NCI-H446 (cell line): ENCODE measurements around the gene TOLLIP.
"Not testable (repeated sequence)": the region's sequence is repeated elsewhere in the genome, so short reads cannot be mapped to it uniquely, and the experiment has no call there.

Experiments
- DNase-seq, 2 experiments: peaks; one replicate each; lab custom pipeline; 2025; lab: John Stamatoyannopoulos, UW

The TOLLIP gene

DNA sequence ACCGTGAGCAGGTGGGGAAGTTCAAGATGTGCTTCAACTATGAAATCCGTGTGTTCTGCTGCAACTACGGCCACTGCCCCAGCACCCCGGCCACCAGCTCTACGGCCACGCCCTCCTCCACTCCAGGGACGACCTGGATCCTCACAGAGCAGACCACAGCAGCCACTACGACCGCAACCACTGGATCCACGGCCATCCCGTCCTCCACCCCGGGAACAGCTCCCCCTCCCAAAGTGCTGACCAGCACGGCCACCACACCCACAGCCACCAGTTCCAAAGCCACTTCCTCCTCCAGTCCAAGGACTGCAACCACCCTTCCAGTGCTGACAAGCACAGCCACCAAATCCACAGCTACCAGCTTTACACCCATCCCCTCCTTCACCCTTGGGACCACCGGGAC, 63.7 kb downstream of the TOLLIP start:
- DNase-seq = not testable (repeated sequence)

DNA sequence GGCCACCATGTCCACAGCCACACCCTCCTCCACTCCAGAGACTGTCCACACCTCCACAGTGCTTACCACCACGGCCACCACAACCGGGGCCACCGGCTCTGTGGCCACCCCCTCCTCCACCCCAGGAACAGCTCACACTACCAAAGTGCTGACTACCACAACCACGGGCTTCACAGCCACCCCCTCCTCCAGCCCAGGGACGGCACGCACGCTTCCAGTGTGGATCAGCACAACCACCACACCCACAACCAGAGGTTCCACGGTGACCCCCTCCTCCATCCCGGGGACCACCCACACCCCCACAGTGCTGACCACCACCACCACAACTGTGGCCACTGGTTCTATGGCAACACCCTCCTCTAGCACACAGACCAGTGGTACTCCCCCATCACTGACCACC, 64.9 kb downstream of the TOLLIP start:
- DNase-seq = not testable (repeated sequence)

DNA sequence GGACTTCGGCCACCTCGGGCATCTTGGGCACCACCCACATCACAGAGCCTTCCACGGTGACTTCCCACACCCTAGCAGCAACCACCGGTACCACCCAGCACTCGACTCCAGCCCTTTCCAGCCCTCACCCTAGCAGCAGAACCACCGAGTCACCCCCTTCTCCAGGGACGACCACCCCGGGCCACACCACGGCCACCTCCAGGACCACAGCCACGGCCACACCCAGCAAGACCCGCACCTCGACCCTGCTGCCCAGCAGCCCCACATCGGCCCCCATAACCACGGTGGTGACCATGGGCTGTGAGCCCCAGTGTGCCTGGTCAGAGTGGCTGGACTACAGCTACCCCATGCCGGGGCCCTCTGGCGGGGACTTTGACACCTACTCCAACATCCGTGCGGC, 65.9 kb downstream of the TOLLIP start:
- DNase-seq = not testable (repeated sequence)

DNA sequence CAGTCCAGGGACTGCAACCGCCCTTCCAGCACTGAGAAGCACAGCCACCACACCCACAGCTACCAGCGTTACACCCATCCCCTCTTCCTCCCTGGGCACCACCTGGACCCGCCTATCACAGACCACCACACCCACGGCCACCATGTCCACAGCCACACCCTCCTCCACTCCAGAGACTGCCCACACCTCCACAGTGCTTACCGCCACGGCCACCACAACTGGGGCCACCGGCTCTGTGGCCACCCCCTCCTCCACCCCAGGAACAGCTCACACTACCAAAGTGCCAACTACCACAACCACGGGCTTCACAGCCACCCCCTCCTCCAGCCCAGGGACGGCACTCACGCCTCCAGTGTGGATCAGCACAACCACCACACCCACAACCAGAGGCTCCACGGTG, 66.7 kb downstream of the TOLLIP start:
- not testable (repeated sequence) for DNase-seq

DNA sequence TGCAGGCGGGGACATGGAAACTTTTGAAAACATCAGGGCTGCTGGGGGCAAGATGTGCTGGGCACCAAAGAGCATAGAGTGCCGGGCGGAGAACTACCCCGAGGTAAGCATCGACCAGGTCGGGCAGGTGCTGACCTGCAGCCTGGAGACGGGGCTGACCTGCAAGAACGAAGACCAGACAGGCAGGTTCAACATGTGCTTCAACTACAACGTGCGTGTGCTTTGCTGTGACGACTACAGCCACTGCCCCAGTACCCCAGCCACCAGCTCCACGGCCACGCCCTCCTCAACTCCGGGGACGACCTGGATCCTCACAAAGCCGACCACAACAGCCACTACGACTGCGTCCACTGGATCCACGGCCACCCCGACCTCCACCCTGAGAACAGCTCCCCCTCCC, 67.1 kb downstream of the TOLLIP start:
- no peak for DNase-seq

DNA sequence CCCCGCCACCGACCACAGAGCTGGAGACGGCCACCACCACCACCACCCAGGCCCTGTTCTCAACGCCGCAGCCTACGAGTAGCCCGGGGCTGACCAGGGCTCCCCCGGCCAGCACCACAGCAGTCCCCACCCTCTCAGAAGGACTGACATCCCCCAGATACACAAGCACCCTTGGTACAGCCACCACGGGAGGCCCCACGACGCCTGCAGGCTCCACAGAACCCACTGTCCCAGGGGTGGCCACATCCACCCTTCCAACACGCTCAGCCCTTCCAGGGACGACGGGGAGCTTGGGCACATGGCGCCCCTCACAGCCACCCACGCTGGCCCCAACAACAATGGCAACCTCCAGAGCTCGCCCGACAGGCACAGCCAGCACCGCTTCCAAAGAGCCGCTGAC, 67.7 kb downstream of the TOLLIP start:
- DNase-seq = no peak

DNA sequence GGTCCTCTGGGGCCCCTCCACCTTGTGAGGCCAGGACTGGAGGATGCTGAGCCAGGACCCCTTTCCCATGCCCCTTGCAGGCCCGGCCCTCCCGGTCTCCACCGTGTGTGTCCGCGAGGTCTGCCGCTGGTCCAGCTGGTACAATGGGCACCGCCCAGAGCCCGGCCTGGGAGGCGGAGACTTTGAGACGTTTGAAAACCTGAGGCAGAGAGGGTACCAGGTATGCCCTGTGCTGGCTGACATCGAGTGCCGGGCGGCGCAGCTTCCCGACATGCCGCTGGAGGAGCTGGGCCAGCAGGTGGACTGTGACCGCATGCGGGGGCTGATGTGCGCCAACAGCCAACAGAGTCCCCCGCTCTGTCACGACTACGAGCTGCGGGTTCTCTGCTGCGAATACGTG, 68.7 kb downstream of the TOLLIP start:
- DNase-seq = no peak

DNA sequence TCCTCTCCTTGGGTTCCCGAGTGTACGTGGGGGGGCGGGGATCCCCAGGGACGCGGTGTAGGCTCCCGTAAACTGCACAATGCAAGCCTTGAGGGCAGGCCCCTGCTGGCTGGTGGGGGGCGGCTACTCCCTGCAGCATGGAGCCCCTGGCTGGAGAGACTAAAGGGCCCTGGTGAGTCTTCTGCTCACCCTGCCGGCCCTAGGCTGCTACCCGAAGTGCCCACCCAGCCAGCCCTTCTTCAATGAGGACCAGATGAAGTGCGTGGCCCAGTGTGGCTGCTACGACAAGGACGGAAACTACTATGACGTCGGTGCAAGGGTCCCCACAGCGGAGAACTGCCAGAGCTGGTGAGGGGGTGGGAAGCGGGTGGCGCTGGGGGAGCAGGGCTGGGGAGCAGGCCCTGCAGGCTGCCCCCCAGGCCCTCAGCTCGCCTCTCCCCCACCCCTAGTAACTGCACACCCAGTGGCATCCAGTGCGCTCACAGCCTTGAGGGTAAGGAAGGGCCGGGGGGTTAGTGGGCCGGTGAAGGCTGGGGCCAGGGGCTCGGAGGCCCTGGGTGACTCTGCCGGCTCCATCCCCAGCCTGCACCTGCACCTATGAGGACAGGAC, 69.7 kb downstream of the TOLLIP start:
- no peak for DNase-seq

DNA sequence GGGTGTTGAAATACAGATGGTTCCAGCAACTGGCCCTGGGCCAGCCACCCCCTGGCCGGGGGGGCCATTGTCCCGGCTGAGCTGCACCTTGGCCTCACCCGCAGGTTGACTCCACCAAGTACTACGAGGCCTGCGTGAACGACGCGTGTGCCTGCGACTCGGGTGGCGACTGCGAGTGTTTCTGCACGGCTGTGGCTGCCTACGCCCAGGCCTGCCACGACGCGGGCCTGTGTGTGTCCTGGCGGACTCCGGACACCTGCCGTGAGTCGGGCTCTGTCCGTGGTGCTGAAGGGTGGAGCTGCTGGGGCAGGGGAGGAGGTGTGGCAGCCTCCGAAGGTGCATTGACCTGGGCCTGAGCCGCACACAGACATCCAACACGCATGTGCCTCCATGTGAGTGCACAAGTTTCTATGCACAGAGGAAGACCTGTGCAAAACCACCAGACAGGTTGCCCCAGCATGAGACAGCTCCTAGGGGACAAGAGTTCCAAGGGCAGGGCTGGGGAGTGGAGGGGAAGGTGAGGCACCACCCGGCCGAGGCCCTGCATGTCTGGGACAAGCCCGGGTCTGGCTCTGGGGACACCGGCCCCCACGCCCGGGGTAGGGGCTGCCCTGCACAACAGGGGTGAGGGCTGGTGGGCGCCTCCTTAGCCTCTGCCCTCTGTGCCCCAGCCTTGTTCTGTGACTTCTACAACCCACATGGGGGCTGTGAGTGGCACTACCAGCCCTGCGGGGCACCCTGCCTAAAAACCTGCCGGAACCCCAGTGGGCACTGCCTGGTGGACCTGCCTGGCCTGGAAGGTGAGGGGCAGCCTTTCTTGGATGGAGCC, 70.5 kb downstream of the TOLLIP start:
- no peak for DNase-seq

DNA sequence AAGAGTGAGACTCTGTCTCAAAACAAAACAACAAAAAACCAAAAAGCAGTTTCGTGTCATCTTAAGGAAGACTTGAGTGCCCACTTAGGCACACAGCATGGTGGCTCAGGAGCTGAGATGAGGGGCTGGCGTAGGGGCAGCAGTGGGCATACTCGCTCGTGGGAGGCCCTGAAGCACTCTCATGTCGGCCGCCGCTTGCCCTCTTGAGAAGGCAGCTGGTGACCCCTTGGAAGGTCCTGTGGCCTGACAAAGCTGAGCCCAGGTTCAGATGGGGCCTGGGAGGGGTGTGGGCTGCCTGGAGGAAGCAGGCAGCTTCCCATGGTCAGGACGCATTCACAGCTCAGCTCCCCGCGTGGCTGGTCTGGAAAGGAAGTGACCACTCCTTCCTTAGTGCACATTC, 71.6 kb downstream of the TOLLIP start:
- no peak for DNase-seq

DNA sequence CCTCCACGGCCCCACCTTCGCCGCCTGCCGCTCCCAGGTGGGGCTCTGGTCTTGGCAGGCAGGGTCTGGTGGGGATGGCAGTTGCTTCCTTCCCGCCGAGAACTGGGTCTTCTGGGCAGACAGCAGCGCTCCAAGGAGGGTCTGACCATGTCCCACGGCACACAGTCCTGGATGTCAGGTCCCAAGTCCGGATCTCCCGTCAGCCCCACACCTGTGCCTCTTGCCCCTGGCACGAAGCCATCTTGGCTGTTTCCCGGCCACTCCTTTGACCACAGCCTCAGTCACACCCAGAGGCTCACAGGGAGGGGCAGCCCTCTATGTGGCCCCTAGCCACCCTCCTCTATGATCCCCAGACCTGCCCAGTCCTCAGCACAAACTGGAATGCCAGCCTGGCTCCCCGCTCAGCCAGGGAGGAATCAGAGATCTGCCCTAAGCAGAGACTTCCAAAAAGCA, 72.3 kb downstream of the TOLLIP start:
- no peak for DNase-seq

DNA sequence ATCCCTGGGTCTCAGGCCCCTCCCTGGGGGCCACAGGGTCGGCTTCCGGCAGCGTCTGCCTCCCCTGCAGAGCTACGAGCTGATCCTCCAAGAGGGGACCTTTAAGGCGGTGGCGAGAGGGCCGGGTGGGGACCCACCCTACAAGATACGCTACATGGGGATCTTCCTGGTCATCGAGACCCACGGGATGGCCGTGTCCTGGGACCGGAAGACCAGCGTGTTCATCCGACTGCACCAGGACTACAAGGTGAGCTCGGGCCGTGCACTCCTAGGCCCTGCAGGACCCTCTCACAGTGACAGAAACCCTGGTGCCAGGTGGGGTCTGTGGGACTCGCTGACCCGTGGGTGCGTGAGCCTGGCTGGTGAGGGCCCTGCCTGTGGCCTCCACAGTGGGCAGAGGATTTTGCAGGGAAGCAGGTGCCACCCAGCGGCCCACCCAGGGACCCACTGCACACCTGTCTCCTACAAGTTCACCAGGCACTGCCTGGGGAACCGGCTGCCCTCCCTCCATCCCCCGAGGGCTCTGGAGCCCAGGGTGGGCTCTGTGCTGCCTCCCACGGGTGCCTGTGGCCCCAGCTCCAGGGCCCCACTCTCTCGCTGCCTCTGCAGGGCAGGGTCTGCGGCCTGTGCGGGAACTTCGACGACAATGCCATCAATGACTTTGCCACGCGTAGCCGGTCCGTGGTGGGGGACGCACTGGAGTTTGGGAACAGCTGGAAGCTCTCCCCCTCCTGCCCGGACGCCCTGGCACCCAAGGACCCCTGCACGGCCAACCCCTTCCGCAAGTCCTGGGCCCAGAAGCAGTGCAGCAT, 72.9 kb downstream of the TOLLIP start:
- no peak for DNase-seq

DNA sequence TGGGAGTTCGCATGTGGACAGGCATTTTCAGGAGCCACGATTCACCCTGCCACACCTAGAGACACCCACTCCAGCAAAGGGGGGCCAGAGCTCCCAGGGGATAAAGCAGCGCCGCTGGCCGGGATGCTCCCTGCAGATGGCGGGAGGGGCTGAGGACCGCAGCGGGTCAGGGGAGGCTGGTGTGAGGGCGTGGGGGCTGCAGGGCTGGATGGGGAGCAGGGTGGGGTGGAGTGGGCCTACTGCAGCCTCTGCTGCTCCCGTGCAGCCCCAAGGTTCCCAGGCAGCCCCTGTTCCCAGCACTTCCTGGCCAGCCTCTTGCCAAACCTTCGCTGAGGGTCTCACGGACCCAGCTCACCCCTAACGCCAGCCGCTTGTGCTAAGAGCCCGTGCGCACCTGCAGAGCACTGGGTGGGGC, 73.5 kb downstream of the TOLLIP start:
- no peak for DNase-seq

DNA sequence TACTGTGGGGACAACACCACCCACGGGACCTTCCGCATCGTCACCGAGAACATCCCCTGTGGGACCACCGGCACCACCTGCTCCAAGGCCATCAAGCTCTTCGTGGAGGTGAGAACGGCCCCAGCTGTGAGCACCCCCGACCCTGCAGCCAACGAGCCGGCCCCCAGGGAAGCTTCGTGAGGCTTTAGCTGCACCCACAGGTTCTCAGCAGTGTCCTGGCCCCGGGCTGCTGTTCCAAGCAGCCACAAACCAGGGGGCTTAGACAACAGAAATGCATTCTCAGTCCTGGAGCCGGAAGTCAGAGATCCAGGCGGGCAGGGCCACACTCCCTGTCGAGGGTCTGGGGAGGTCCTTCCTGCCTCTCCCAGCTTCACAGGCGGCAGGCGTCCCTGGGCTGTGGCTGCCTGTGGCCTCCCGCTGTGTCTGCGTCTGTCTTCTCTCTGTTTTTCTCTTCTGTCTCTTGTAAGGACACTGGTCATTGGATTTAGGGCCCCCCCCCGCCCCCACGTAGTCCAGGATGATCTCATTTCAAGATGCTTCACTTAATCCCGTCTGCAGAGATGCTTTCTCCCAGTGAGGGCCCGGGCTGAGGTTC, 74.0 kb downstream of the TOLLIP start:
- DNase-seq = no peak

DNA sequence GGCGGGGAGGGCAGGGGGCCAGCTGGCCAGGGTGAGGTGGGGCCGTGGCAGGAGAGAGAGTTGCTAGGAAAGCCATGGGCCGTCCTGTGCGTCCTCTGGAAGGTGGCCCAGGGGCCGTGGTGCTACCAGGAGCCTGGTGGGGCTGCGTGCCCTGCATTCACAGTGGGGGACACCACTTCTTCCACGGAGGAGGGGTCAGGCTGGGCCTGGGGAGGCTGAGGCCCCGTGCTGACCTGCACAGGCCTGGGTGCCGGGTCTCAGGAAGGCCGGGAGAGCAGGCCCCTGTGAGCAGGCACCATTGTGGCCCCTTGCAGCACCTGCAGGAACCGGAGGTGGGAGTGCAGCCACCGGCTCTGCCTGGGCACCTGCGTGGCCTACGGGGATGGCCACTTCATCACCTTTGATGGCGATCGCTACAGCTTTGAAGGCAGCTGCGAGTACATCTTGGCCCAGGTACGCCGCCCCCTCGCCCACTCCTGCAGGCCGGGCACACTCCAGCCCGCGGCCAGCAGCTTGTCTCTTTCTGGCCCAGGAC, 74.6 kb downstream of the TOLLIP start:
- no peak for DNase-seq

DNA sequence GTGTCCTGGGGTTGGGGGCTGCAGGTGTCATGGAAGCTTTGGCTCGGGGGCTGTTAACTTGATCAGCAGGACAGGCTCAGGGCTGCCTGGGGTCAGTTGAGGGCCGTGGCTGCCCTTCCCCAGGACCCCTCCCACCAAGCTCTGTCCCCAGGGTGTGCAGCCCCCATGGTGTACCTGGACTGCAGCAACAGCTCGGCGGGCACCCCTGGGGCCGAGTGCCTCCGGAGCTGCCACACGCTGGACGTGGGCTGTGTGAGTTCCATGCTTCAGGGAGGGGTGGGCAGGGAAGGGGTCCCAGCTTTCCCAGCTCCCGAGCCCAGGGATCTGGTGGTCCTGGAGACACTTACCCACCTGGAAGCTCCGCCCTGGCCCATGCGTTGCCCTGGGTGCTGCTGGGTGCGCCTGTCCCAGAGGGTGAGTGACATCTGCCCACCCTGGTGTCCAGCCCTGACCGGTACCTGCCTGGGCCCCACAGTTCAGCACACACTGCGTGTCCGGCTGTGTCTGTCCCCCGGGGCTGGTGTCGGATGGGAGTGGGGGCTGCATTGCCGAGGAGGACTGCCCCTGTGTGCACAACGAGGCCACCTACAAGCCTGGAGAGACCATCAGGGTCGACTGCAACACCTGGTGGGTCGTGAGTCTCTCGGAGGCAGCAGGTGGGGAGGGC, 75.2 kb downstream of the TOLLIP start:
- no peak for DNase-seq

DNA sequence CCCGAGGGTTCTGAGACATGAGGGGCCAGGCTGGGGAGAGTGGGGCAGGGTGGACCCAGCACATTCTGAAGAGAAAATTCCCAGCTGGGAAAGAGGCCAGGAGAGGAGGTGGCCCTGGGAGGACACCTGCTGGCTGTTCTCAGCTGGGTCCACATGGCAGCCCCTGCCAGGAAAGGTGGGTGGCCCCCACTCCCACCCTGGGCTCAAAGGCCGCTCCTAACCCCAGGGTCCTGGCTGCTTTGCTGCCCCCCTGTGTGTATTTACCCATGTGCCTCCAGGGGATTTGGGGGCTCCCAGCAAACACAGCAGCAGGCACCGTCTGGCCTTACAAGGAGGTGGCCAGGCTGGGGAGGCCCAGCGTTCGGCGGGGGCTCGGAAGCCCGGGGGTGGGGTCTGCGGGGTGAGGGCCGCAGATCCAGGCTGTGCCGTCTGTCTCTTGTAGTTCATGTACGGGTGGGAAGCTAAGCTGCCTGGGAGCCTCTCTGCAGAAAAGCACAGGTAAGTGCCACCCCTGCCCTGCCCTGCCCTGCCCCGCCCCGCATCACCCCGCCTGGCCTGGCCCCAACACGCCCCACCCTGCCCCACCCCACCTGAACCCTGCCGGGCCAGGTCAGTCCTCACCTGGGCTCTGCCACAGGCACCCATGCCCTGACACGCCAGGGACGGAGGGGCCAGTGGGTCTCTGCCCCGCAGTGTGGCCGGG, 75.9 kb downstream of the TOLLIP start:
- DNase-seq = no peak

DNA sequence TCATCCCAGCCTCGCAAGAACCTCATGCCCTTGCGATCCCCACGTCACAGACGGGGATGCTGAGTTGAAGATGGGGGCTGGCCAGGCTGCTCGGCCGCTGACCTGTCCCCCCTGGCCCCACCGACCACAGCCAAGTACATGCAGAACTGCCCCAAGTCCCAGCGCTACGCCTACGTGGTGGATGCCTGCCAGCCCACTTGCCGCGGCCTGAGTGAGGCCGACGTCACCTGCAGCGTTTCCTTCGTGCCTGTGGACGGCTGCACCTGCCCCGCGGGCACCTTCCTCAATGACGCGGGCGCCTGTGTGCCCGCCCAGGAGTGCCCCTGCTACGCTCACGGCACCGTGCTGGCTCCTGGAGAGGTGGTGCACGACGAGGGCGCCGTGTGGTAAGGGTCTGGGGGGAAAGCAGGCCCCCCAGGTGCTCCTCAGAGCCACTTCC, 76.5 kb downstream of the TOLLIP start:
- DNase-seq = no peak

DNA sequence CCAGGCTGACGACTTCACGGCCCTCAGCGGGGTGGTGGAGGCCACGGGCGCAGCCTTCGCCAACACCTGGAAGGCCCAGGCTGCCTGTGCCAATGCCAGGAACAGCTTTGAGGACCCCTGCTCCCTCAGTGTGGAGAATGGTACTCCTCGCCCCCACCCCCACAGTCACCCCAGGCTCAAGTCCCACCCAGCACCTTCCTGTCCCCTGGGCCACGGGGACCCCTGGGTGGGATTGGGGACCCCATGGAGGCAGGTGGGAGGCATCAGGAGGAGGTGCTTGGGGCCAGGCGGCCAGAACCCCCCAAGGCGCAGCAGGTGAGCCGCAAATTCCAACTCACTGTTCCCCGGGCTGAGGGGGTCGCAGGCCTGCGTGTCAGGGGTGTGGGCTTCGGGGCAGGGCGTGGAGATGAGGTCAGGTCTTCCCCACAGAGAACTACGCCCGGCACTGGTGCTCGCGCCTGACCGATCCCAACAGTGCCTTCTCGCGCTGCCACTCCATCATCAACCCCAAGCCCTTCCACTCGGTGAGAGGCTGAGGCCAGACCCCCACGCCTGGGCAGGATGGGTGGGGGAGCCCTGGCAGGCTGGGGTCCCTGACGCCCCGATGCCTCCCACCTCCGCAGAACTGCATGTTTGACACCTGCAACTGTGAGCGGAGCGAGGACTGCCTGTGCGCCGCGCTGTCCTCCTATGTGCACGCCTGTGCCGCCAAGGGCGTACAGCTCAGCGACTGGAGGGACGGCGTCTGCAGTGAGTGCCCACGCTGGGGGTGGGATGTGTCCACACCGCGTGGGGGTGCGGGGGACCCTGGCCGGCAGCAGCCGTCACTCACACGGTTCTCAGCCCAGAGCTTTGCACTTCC, 77.2 kb downstream of the TOLLIP start:
- DNase-seq = no peak
